HG03558 (cell line): ENCODE results near the gene MANBA.

Experiments
- ATAC-seq: cut with Tn5 transposase; IDR thresholded peaks from one replicate; pipeline ENCODE4 v1.9.1; 2021; ENCODE audit warnings: moderate number of reproducible peaks; ENCODE audit not compliant: unreplicated experiment; ENCODE audit errors: extremely low read depth

Gene MANBA

GRCh38 chr4:102685768-102686167, 75.0 kb downstream of the MANBA start:
- no peak for ATAC-seq

- peak; percentile 23 for ATAC-seq
These were observed 76.1 kb downstream of the MANBA start for GRCh38 chr4:102684610-102685052.

- no peak for ATAC-seq
These were observed 76.7 kb downstream of the MANBA start for GRCh38 chr4:102683881-102684609.

GRCh38 chr4:102678695-102679335, 82.0 kb downstream of the MANBA start:
- ATAC-seq: no peak

GRCh38 chr4:102678107-102678506, 82.7 kb downstream of the MANBA start:
- ATAC-seq: no peak

GRCh38 chr4:102675141-102675540, 85.6 kb downstream of the MANBA start:
- no peak for ATAC-seq

- ATAC-seq: no peak
These were observed 93.8 kb downstream of the MANBA start for GRCh38 chr4:102667001-102667400.

- no peak for ATAC-seq
These were observed 95.2 kb downstream of the MANBA start for GRCh38 chr4:102665527-102665926.

- ATAC-seq: no peak
These were observed 97.7 kb downstream of the MANBA start for GRCh38 chr4:102663073-102663472.

GRCh38 chr4:102657206-102657605, 103.6 kb downstream of the MANBA start:
- ATAC-seq: no peak

- ATAC-seq: no peak
These were observed 113.7 kb downstream of the MANBA start for GRCh38 chr4:102647117-102647516.

GRCh38 chr4:102642631-102643298, 118.0 kb downstream of the MANBA start:
- ATAC-seq: no peak

GRCh38 chr4:102641793-102642192, 119.0 kb downstream of the MANBA start:
- no peak for ATAC-seq

GRCh38 chr4:102640669-102641068, 120.1 kb downstream of the MANBA start:
- no peak for ATAC-seq

GRCh38 chr4:102639598-102639997, 121.2 kb downstream of the MANBA start:
- ATAC-seq: no peak

- no peak for ATAC-seq
These were observed 122.1 kb downstream of the MANBA start for GRCh38 chr4:102638621-102639020.

GRCh38 chr4:102637391-102637790, 123.4 kb downstream of the MANBA start:
- ATAC-seq: no peak

- no peak for ATAC-seq
These were observed 127.7 kb downstream of the MANBA start for GRCh38 chr4:102633100-102633499.

- ATAC-seq: no peak
These were observed 128.3 kb downstream of the MANBA start for GRCh38 chr4:102632241-102633065.

- no peak for ATAC-seq
These were observed 129.2 kb downstream of the MANBA start for GRCh38 chr4:102631616-102632015.
